Activated CD4-positive, alpha-beta T cell treated with anti-CD3 and anti-CD28 coated beads for 4 hours (primary cell): ENCODE data around the gene ZIC5.

Experiments used
- DNase-seq, 2 donors: peaks; one replicate each; pipeline ENCODE4 v3.0.0-alpha.2; 2020

ZIC5 gene

DNA sequence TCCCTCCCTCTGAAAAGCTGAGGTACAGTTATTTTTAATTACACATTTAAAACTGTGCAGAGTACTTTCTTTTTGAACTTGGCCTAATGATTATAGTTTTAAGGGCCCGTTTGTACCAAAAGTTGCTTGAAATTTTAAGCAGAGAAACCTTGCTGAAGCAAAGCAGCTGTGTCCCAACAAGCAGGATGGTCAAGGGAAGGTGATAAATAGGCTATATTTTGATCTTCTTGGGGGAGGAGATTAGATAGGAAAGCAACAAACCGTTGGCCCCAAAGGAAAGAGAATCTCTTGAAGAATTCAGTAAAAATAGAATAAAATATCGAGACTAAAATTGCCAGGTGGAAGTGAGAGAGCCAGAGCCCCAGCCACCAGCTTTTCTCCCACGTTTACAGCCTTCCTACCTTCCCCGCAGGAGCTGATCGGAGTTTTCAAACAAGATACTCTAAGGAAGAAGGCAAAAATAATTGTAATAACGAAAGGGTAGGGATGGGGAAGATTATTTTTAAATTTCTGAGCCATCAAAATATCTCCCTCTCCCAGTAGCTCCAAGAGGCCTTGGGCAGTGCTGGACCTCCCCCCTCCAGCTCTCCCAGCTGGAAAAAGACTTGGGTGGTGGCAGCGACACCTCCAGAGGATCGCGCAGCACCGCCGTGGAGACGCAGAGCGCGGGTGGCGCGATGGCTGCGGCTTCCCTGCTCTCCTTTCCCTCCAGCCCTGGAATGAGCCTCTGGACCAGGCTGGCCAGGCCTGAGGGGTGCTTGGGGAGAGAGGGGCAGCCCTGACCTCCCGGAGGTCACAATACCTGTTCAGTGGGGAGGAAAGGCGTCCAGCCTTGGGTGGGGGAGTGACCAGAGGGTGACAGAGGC is 15.8 kb upstream of the ZIC5 start:
- no peak for DNase-seq

DNA sequence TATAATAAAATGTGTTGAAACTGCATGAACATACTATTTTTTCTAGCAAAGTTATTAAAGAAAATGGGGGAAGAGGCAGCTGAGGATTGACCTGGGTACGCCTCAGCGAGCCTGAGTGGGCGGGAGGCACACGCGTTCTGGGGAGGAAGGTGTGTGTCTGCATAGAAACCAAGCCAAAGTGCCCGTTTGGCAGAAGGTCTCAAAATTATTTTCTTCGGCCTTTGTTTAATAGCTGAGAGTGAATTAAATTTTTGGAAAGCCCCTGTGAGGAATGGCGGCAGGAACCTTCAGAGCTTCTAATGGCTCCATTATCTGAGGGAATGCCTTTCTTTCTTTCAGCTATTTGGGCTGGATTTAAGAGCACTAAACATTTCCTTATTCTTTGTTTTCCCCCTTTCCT is 15.2 kb upstream of the ZIC5 start:
- DNase-seq, result no peak

GRCh38 chr13:99985886-99986527 is 14.4 kb upstream of the ZIC5 start:
- DNase-seq, result no peak

DNA sequence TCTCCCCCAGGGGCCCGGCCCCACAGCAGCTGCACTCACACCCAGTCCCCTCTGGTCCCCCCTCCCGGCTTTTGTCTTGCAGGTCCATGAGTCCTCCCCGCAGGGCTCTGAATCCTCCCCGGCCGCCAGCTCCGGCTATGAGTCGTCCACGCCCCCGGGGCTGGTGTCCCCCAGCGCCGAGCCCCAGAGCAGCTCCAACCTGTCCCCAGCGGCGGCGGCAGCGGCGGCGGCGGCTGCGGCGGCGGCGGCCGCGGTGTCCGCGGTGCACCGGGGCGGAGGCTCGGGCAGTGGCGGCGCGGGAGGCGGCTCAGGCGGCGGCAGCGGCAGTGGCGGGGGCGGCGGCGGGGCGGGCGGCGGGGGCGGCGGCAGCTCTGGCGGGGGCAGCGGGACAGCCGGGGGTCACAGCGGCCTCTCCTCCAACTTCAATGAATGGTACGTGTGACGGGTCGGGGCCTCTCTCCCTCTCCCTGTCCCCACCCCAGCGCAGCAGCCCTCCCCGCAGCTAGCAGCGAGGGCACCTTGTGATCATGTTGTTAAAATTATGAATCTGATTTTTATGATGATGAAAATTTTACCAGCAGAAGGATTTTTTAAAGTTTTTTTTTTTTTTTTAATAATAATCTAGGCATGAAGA is 13.8 kb upstream of the ZIC5 start:
- DNase-seq, result no peak

DNA sequence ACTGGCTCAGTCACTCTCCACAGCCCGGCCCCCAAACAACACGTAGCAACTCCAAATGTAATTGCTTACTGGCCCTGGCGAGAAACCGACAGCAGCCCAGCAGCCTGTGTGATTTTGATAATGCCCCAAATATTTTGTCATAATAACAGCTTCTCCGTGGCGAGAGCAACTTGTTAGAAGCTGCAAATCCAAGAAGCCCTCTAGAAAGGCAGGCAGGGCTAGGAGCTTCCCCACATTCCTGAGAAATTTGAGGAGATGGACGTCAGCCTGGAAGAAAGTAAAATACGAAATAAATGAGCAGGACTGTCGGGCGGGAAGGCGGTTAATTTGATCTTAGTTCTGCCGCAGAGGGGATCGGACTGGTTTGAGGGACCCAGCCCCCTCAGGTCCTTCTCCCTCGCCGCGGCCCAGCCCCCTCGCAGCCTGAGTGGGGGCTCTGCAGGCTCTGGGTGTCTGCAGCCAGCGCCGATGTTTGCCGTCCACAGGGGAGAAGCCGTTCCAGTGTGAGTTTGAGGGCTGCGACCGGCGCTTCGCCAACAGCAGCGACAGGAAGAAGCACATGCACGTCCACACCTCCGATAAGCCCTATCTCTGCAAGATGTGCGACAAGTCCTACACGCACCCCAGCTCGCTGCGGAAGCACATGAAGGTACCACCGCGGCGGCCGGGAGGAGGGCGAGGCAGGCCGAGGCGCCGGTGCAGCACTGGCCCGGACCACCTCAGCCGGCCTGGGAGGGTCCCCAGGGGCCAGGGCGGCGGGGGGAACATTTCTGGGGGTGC is 13.1 kb upstream of the ZIC5 start:
- no peak for DNase-seq

DNA sequence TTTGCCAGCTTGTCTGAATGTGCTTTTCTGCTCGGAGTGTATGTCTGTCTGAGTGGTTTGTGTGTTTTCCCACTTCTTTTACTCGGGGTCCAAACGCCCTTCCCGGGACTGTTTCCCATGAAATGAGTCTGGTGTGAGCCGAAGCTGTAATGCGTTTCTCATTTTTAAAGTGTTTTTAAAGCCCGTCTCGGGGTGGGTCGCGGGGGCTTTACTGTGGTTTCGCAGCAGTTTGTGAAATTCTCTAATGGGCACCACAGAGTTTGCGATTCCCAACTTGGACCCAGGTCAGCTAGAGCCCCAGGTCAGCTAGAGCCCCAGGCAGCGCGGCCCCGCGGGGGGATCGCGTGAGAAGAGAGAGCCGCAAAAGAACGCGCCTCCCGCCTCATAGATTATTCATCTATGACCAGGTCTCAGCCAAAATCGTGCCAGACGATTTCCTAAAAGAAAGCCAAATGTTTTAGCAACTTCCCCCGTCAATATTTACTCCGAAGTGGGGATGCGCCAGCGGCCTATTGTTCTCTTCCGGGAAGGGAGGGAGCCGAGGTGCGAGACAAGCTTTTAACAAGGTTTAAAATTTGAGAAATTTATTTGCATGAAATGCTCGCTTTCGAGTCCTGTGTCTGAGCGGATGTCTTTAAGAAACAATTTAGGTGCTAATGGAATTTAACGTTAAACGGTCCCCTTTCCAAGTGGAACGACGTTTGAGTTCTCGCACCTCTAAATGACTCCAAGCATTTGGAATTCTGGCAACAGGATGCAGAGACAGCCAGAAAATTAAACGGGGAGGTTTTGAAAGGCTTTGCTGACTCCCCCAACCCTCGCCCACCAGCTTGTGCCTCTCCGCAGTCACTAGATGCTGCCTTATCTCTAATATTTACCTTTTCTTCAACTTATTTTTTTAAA is 12.2 kb upstream of the ZIC5 start:
- no peak for DNase-seq

- DNase-seq, result no peak
Observed at GRCh38 chr13:99982731-99983498, 11.3 kb upstream of the ZIC5 start.

DNA sequence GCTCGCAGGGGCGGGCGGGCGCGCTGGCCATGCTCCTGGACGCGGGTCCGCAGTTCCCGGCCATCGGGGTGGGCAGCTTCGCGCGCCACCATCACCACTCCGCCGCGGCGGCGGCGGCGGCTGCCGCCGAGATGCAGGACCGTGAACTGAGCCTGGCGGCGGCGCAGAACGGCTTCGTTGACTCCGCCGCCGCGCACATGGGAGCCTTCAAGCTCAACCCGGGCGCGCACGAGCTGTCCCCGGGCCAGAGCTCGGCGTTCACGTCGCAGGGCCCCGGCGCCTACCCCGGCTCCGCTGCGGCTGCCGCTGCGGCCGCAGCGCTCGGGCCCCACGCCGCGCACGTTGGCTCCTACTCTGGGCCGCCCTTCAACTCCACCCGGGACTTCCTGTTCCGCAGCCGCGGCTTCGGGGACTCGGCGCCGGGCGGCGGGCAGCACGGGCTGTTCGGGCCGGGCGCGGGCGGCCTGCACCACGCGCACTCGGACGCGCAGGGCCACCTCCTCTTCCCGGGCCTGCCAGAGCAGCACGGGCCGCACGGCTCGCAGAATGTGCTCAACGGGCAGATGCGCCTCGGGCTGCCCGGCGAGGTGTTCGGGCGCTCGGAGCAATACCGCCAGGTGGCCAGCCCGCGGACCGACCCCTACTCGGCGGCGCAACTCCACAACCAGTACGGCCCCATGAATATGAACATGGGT is 10.6 kb upstream of the ZIC5 start:
- no peak for DNase-seq

DNA sequence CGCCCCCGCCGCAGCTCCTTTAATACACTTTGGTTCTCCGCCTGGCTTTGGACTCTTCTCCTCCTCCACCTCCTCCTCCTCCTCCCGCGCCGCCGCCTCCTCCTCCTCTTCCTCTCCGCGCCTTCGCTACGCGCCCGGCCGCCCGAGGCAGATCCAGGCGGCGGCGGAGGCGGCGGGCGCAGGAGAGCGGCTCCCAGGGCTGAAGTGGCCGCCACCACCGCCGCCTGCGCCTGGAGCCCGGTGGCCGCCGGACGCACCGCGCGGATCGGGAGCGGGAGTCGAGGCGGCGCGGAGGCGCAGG is 10.1 kb upstream of the ZIC5 start, which contains the start of gene ZIC2:
TSS of gene ZIC2 (plus strand) at position 50 of the 301 bp plus-strand sequence. CDS start 281 bp downstream, outside the sequence.
- no peak for DNase-seq

GRCh38 chr13:99980824-99981734 is 9.5 kb upstream of the ZIC5 start:
- no peak for DNase-seq

DNA sequence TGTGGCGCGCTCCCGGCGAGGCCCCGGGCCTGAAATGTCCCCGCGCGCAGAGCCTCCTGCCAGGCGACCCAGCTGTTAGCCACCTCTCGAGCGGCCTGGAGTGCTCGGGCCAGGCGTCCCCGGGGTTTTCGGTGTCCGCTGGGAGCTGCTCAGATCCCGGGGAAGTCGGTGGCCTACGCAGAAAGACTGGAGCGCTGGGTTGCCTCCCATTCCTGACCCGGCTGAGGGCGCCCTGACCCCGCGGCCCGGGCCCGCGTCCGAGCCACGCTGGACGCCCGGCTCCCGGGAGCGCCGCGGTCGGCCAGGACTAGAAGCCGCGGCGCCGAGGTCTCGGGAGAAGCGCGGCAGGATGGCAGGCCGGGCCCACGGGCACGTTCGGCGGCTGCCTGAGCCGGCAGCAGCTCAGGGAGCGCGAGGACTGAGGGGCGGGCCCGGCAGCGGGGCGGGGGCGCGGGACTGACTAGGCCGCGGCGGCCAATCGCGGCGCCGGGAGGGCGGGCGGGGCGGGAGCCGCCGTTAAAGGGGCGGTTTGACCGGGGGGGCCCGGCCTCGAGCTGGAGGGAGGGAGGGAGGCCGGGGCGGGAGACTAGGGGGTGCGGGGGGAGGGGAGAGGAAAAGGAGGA is 8.7 kb upstream of the ZIC5 start:
- peak; percentile 51 to 53 for DNase-seq

DNA sequence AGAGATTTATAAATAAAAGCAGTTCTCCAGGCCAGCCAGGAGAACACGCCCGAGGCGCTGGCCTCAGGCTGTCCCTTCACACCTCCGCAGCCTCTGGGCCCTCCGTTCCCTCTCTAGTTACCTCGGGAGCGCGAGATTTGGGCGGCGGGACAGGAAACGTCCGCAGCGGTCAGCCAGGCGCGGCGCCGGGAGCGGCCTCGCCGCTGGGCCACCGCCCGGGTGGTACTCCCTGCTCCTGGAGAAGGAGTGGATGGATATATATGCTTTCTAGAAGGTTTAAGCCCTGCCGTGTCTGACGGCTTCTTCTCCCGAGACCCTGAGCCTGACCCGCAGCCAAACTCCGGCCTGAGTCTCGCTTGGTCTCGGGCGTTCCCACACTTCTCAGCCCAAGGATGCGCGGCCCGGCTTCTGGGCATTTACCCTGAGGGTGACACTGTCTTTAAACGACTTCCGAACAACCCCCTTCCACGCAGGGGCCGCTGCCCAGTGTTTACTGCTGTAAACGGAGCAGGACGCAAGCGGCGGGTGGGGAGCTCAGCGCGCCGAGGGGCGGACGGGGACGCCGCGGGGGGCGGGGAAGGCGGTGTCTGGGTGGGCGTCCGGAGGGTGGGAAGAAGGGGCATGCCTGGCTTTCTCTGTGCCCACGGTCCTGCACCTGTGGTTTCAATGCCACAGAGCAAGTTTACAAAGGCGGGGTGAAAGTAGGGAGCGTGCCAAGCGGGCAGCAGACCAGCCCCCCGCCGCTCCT is 8.1 kb upstream of the ZIC5 start:
- no peak for DNase-seq

- DNase-seq, result no peak
Observed at GRCh38 chr13:99978799-99979452, 7.4 kb upstream of the ZIC5 start.

DNA sequence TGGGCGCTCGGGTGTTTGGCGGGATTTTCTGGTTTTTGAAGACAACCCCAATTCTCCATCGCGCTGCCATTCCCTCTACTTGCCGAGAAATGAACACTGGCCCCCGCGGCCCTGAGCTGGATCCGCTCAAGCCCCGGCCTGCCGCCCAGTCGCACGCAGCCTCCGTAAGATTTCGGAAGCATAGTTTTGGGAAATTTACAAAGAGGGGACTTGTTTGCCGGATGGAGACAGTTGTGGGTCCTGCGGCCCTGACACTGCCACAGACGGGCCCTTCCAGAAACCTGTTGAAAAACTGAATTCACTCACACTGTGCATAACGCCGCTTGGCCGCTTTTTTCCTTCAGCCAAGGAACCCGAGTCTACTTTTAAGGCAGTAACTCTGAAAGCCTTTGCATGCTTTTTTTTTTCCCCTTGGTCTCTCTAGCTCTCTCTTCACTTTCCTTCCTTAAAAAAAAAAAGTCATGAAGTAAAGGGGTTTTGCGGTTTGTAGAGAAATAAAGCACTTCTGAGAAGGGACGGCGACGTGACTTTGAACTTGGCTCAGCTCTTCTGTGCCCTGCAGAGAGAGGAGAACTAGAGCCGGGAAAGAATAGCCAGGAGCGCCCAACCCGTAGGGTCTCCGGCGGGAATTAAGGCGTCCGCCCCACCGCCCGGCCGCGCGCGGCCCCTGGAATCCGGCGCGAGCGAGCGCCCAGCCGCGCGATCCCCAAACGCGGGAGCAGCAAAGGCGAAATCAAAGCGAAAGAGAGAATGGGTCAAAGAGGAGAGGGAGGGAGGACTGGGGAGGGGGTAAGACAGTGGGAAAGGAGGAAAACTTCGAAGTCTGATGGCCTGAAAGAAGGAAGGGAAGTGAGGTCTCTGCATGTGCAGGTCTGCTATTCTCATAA is 6.6 kb upstream of the ZIC5 start:
- DNase-seq, result no peak

GRCh38 chr13:99977334-99977911 is 5.9 kb upstream of the ZIC5 start:
- no peak for DNase-seq

DNA sequence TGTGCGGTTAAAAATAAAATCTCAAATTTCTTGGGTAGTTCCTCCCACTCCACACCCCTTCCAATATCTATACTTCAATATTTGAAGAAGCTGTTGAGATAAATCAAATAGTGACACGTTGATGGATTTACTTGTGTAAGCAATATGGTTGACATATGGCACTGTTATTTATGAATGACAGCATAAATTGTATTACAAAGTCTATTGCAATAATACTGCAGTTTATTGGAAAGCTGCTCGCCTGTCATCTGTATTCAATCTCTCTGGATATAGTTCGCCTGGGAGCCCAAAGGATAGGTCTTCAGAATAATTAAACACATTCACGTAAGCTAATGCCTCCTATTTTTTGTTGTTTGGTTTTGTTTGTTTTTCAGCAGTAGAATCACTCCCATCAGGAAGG is 5.0 kb upstream of the ZIC5 start:
- no peak for DNase-seq
